Adrenal gland (tissue), 5 donors: ENCODE measurements around the gene RAD51B.

Experiments used
- POLR2A ChIP-seq, 2 donors: fragments of 450-650 bp; IDR thresholded peaks; one replicate each; pipeline ENCODE4 v1.6.1; 2017; ENCODE audit warnings: antibody characterized with exemption in 2 of 2, mild to moderate bottlenecking in 2 of 2, moderate library complexity in 1 of 2
- TF ChIP-seq, protein P1 (sequence below), 6 experiments: fragments of 450-650 bp in 4 of 6; fragments of 200-600 bp in 2 of 6; sonication (generic) in 1 of 6; IDR thresholded peaks; 1 replicate in 5 of 6; 2 replicates in 1 of 6; pipeline versions ENCODE4 v1.5.1 to v1.8.0; 2016 to 2021; ENCODE audit warnings: antibody characterized with exemption in 6 of 6, mild to moderate bottlenecking in 2 of 6, moderate library complexity in 1 of 6
- donor health status: DM: no; HTN: no; CAD: no.

- TF ChIP-seq, protein P1, sequence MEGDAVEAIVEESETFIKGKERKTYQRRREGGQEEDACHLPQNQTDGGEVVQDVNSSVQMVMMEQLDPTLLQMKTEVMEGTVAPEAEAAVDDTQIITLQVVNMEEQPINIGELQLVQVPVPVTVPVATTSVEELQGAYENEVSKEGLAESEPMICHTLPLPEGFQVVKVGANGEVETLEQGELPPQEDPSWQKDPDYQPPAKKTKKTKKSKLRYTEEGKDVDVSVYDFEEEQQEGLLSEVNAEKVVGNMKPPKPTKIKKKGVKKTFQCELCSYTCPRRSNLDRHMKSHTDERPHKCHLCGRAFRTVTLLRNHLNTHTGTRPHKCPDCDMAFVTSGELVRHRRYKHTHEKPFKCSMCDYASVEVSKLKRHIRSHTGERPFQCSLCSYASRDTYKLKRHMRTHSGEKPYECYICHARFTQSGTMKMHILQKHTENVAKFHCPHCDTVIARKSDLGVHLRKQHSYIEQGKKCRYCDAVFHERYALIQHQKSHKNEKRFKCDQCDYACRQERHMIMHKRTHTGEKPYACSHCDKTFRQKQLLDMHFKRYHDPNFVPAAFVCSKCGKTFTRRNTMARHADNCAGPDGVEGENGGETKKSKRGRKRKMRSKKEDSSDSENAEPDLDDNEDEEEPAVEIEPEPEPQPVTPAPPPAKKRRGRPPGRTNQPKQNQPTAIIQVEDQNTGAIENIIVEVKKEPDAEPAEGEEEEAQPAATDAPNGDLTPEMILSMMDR (IDR thresholded peaks at IDR 0.05) = no peak
- TF ChIP-seq POLR2A (IDR thresholded peaks at IDR 0.05) = no peak
Observed at GRCh38 chr14:68148276-68148675, 328.7 kb downstream of the RAD51B start.
